ENCODE data around the gene DAB1. TPM values are rescaled to one million over a fixed set of nuclear protein-coding genes. Genes with fewer than 3 reads are reported as not detected.

DAB1 gene
- total and polyA plus RNA-seq, 10 of the 15 experiments (the other 5 are each of a cell fraction or from before 2014, with no cell fraction given), result 0.02 to 0.10 (median 0.03) TPM; not detected in 5

- CTCF ChIA-PET, result no interaction called here
- Histone ChIP-seq H2AFZ (ENCODE audit: control insufficient read depth, low read depth, low read length) (no peak overlapping the region), H3K27ac (ENCODE audit: control insufficient read depth, insufficient read depth) (no peak overlapping the region), H3K9me3 (replicated peaks; ENCODE audit: control insufficient read depth, insufficient read depth, low read length) (no peaks in the 10 kb centered on the region), H3K36me3 (ENCODE audit: control insufficient read depth in 2 of 2, insufficient read depth in 2 of 2, low read length in 1 of 2) (no peaks in the 10 kb centered on the region), H3K4me1 (ENCODE audit: control insufficient read depth, insufficient read depth, low read length) (no peaks in the 10 kb centered on the region), H3K4me3 (no peak overlapping the region), H3K27me3 (replicated peaks in 1 of 2; ENCODE audit: control insufficient read depth in 2 of 2, insufficient read depth in 2 of 2, low read length in 1 of 2) (no peaks in the 10 kb centered on the region; a peak in 1 of 4 replicates), H3K79me2 (ENCODE audit: control insufficient read depth, insufficient read depth, low read length) (no peaks in the 10 kb centered on the region), H4K20me1 (ENCODE audit: control insufficient read depth, insufficient read depth) (no peaks in the 10 kb centered on the region), H3K9ac (ENCODE audit: control insufficient read depth, insufficient read depth, low read length) (no peak overlapping the region), H3K4me2 (ENCODE audit: control insufficient read depth, insufficient read depth) (no peak overlapping the region)
- RAD21 ChIA-PET (ENCODE audit: unreplicated experiment), result no interaction called here
- DNase-seq (ENCODE audit: low read depth, low spot score) (no peak), ATAC-seq (no peak), FAIRE-seq (no peak)
- in situ Hi-C loops (cut with MboI), result no loop called here
- SMC1A ChIA-PET (ENCODE audit: uncharacterized antibody, unreplicated experiment), result no interaction called here
- no TSS peak for BruUV-seq (replicated peaks)
- POLR2A ChIA-PET, result no interaction called here
- 0% methylated on average over 1 of the region's 1 CpG for WGBS (ENCODE audit: insufficient coverage, insufficient replicate concordance, low lambda C conversion rate, missing lambda C conversion rate)
- TF ChIP-seq ZBTB33 (IDR thresholded peaks at IDR 0.05) (no peak), REST (IDR thresholded peaks at IDR 0.05; ENCODE audit: low read depth, low read length) (no peak), ATF3 (IDR thresholded peaks at IDR 0.05; ENCODE audit: borderline replicate concordance, extremely low read depth, low read depth, low read length) (no peak), EZH2 (IDR thresholded peaks at IDR 0.05; ENCODE audit: borderline replicate concordance, control insufficient read depth, low read depth, low read length) (no peak), NBN (IDR thresholded peaks at IDR 0.05) (no peak), WRNIP1 (IDR thresholded peaks at IDR 0.05; ENCODE audit: borderline replicate concordance, low read depth, low read length) (no peak), PAX5 (IDR thresholded peaks at IDR 0.05; ENCODE audit: borderline replicate concordance, low read depth, low read length) (no peak), POLR2AphosphoS5 (IDR thresholded peaks at IDR 0.05; ENCODE audit: low read length) (no peak), ZBTB40 (IDR thresholded peaks at IDR 0.05; ENCODE audit: borderline replicate concordance) (no peak), NR2F1 (conservative IDR thresholded peaks at IDR 0.05) (no peak), TAF1 (IDR thresholded peaks at IDR 0.05; ENCODE audit: borderline replicate concordance, low read depth, low read length) (no peak), YBX1 (IDR thresholded peaks at IDR 0.05) (no peak), MTA3 (IDR thresholded peaks at IDR 0.05; ENCODE audit: borderline replicate concordance, low read length) (no peak), RB1 (IDR thresholded peaks at IDR 0.05; ENCODE audit: borderline replicate concordance) (no peak)
- intact Hi-C loops (cut with micrococcal nuclease; ENCODE audit: unreplicated experiment), result no loop called here
Observed at GRCh38 chr1:57020216-57020615, 403.6 kb downstream of the DAB1 start.
